ENCODE results near the gene PPM1B. TPM values are rescaled to one million over a fixed set of nuclear protein-coding genes. Genes with fewer than 3 reads are reported as not detected.

The PPM1B gene
- total and polyA plus RNA-seq, 10 of the 15 experiments (the other 5 are each of a cell fraction or from before 2014, with no cell fraction given): 12.5 to 53.4 (median 33.7) TPM

DNA sequence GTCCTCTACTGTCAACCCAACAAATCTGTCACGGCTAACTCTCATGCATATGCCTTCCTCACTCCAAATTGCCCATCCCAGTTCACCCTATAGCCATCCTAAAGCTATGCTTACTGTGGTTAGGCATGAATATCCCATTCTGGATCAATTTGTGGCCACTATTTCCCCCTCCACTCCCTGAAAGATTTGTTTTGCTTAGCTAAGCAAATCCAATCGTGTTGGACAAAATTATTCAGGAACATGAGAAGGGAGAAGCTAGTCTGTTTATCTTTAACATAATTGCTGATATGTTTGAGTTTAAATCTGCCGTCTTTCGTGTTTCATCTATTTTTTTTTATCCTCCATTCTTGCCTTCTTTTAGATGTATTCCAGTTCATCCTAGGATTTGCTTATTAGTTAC lies 43.6 kb downstream of the PPM1B start (continued):
- TF ChIP-seq, protein P1, sequence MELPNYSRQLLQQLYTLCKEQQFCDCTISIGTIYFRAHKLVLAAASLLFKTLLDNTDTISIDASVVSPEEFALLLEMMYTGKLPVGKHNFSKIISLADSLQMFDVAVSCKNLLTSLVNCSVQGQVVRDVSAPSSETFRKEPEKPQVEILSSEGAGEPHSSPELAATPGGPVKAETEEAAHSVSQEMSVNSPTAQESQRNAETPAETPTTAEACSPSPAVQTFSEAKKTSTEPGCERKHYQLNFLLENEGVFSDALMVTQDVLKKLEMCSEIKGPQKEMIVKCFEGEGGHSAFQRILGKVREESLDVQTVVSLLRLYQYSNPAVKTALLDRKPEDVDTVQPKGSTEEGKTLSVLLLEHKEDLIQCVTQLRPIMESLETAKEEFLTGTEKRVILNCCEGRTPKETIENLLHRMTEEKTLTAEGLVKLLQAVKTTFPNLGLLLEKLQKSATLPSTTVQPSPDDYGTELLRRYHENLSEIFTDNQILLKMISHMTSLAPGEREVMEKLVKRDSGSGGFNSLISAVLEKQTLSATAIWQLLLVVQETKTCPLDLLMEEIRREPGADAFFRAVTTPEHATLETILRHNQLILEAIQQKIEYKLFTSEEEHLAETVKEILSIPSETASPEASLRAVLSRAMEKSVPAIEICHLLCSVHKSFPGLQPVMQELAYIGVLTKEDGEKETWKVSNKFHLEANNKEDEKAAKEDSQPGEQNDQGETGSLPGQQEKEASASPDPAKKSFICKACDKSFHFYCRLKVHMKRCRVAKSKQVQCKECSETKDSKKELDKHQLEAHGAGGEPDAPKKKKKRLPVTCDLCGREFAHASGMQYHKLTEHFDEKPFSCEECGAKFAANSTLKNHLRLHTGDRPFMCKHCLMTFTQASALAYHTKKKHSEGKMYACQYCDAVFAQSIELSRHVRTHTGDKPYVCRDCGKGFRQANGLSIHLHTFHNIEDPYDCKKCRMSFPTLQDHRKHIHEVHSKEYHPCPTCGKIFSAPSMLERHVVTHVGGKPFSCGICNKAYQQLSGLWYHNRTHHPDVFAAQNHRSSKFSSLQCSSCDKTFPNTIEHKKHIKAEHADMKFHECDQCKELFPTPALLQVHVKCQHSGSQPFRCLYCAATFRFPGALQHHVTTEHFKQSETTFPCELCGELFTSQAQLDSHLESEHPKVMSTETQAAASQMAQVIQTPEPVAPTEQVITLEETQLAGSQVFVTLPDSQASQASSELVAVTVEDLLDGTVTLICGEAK (IDR thresholded peaks at IDR 0.05; ENCODE audit: borderline replicate concordance): no peak
- TF ChIP-seq SMAD1 (IDR thresholded peaks at IDR 0.05; ENCODE audit: low read depth, partially characterized antibody) (no peak), FOXM1 (IDR thresholded peaks at IDR 0.05; ENCODE audit: low read depth, low read length) (no peak), CREB1 (IDR thresholded peaks at IDR 0.05; ENCODE audit: low read depth) (no peak)
- TF ChIP-seq, protein P2, sequence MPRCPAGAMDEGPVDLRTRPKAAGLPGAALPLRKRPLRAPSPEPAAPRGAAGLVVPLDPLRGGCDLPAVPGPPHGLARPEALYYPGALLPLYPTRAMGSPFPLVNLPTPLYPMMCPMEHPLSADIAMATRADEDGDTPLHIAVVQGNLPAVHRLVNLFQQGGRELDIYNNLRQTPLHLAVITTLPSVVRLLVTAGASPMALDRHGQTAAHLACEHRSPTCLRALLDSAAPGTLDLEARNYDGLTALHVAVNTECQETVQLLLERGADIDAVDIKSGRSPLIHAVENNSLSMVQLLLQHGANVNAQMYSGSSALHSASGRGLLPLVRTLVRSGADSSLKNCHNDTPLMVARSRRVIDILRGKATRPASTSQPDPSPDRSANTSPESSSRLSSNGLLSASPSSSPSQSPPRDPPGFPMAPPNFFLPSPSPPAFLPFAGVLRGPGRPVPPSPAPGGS (IDR thresholded peaks at IDR 0.05; ENCODE audit: borderline replicate concordance, insufficient read depth, low read depth, low read length, poor library complexity, severe bottlenecking): no peak
- TF ChIP-seq, protein P3, sequence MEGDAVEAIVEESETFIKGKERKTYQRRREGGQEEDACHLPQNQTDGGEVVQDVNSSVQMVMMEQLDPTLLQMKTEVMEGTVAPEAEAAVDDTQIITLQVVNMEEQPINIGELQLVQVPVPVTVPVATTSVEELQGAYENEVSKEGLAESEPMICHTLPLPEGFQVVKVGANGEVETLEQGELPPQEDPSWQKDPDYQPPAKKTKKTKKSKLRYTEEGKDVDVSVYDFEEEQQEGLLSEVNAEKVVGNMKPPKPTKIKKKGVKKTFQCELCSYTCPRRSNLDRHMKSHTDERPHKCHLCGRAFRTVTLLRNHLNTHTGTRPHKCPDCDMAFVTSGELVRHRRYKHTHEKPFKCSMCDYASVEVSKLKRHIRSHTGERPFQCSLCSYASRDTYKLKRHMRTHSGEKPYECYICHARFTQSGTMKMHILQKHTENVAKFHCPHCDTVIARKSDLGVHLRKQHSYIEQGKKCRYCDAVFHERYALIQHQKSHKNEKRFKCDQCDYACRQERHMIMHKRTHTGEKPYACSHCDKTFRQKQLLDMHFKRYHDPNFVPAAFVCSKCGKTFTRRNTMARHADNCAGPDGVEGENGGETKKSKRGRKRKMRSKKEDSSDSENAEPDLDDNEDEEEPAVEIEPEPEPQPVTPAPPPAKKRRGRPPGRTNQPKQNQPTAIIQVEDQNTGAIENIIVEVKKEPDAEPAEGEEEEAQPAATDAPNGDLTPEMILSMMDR (IDR thresholded peaks at IDR 0.05 in 2 of 3, conservative IDR thresholded peaks at IDR 0.05 in 1 of 3; ENCODE audit: control insufficient read depth in 2 of 3, extremely low read depth in 1 of 3, insufficient read depth in 1 of 3, low read depth in 3 of 3, low read length in 3 of 3): no peak

Measured in GM12878 (cell line).